GM18526 (cell line): ENCODE data around the gene GALNT16.

Experiments used
- POLR2A ChIP-seq: IDR thresholded peaks from 3 replicates; pipeline ENCODE4 v1.6.1; 2011; ENCODE audit not compliant: insufficient read length; ENCODE audit errors: extremely low read depth

GALNT16 gene

DNA sequence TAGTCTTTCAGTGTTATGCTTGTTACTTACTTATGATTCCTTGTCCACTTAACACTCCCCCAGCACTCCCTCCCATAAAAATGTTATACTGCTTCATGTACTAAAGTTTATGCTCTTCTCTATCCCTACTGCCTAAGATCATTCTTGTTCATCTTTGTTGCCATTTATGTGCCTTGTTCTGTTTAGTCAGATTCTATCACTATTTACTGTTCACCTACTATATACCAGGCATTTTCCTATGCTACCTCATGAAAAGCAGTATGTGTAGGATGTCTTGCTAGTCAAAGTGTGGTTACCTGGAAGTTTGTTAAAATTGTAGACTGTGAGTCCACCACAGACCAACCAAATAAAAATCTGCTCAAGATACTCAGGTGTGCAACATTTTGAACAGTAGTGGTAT lies 114.3 kb downstream of the GALNT16 start:
- no peak for TF ChIP-seq POLR2A

DNA sequence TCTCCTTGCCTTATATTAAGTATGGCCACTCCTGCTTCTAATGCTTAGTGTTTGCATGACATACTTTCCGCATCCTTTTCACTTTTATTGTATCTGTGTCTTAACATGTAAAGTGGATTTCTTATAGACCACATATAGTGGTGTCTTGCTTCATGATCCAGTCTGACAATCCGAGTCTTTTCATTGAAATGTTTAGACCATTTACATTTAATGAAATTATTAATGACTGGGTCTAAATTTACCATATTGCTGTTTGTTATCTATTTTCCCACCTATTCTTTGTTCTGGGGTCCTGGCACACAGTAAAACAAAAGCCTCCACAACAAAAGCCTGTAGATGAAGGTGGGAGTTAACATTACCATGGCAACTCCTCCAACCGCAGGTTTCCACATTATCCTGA lies 115.2 kb downstream of the GALNT16 start:
- TF ChIP-seq POLR2A: no peak

DNA sequence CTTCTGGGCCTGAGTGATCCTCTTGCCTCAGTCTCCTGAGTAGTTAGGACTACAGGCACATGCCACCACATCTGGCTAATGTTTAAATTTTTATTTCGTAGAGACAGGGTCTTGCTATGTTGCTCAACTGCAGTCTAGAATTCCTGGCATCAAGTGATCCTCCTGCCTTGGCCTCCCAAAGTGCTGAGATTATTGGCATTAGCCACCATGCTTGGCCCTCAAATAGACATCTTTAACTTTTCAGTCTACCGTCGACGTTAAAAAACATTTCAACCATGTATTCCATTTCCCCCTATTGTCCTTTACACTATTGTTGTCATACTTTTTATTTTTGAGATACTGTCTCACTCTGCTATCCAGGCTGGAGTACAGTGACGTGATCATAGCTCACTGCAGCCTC lies 115.8 kb downstream of the GALNT16 start:
- no peak for TF ChIP-seq POLR2A

DNA sequence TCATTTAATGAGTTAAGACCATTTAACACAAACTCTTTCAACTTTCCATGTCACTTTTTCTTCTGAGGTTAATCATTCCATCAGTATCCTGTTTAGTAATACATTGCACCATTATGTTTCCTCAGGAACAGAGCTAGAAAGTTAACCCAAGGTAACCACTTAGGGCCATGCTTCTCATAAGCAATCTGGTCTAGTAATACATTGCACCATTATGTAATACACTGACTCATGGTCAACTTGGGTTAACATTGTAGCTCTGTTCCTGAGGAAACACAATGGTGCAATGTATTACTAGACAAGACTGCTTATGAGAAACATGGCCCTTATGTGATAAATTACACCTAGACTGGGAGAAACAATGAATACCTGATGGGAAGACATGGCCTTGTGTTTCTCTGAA lies 116.5 kb downstream of the GALNT16 start:
- no peak for TF ChIP-seq POLR2A

DNA sequence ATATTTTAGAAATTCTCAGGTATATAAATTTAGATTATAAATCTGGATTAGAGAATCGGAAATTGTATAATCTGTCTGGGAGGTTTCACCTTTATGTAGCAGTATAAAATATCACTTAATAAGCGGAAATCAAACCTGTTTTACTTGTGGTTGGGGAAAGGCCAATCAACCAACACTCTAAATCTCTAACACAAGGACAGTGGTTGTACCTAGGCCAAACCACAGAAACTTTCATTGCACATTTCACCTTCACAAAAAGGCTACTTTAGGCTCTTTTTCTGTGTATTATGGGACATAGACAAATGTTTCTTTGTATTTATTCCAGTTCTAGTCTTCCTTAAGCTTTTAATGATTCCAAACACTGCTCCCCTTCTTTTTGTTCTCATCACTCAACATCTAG lies 118.3 kb downstream of the GALNT16 start:
- no peak for TF ChIP-seq POLR2A

DNA sequence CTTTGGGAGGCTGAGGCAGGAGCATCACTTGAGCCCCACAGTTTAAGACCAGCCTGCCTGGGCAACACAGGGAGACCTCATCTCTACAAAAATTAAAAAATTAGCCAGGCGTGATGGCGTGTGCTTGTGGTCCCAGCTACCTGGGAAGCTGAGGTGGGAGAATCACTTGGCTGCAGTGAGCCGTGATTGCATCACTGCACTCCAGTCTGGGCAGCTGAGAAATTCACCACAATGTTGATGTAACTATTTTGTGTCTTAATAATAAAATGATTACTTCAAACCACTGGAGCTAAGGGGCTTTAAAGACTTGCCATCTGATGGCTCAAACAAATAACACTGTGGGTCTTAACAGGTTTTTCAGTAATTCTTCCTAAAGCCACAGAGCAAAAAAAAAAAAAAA lies 127.4 kb downstream of the GALNT16 start:
- no peak for TF ChIP-seq POLR2A

DNA sequence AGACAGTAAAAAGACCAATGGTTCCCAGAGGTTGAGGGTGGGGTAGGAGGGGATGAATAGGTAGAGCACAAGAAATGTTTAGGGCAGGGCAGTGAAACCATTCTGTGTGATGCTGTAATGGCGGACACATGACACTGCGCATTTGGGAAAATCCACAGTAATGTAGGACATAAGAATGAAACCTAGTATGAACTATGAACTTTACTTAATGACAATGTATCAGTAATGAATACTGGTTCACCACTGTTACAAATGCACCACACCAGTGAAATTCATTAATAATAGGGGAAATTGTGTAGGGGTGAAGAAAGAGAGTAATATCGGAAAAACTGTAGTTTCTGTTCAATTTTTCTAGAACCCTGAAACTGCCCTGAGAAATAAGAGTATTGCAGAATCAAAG lies 132.5 kb downstream of the GALNT16 start:
- TF ChIP-seq POLR2A: no peak

DNA sequence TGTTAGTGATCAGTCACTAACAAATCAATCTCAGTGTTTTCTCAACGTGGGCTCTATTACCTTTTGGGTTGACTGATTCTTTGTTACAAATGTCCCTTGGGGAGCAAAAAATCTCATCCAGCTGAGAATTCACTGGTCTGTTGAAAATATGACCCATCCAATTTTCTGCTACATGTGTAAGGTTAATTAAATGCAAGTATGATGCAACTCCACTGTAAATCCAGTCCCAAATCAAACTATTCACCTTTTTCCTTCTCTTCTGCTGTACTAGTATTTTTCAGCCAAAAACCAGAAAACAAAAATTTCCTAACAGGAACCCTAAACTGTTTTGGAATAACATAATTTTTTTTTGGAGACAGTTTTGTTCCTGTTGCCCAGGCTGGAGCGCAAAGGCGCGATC lies 136.0 kb downstream of the GALNT16 start:
- TF ChIP-seq POLR2A: no peak

DNA sequence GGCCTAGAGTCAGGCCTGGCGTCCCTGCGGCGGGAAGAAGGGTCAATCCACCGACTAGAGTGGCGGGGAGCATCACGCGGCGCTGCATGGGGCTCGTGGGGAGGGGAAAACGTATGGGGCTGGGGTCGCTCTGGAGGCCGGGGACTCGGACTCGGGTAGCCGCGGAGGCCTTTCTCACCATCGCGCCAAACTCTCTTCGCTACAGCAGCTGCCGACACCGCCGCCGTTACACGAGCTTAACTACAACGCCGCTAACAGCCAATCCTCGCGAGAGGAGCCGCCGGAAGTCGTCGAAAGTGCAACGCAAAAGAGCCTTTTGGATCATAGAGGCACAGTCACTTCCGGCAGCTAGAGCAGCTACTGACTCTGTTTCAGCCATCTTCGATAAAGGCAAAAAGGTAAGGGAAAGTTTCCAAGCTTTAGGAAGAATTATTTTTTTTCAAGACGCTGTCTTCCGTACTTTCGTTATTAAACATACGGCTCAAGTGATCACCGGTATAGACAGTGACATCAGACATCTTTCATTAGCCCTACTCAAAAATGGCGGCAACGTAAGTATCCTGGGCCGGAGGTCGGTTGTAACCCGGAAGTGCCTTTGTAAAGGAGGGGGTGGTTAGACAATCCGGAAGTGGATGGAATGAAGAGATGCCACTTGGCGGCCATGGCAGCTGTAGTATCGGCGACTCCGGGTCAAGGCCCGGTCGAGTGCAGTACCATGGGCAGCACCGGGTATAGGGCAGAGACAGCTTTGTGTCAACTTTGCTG lies 138.3 kb downstream of the GALNT16 start, which contains the start of the genes ERH and SLC39A9:
Gene ERH, minus strand, starts transcription at position 247 of the 765 bp plus-strand sequence. Its CDS starts 66 bp downstream, at position 181.
Gene SLC39A9, plus strand, starts transcription at position 640 of the 765 bp plus-strand sequence. CDS start 678 bp downstream, outside the sequence.
- TF ChIP-seq POLR2A: peak; percentile 88

DNA sequence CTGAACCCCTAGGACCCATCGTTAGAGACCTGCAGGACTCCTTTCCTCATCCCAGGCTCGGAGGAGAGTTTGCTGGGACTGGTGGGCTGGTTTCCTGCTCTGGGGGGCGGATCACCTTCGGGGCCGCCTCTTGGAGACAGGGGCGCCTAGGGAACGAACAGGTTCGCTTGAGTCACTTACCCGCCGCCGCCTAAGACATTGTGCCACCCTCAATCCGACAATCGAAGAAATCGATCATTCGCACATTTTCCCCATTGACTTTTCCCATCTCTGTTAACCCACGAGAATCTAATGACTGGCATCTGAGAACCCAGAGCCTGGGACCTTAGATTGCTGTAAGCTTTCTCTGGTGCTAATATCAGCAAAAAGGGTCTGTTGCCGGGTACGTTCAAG lies 138.9 kb downstream of the GALNT16 start:
- TF ChIP-seq POLR2A: no peak

DNA sequence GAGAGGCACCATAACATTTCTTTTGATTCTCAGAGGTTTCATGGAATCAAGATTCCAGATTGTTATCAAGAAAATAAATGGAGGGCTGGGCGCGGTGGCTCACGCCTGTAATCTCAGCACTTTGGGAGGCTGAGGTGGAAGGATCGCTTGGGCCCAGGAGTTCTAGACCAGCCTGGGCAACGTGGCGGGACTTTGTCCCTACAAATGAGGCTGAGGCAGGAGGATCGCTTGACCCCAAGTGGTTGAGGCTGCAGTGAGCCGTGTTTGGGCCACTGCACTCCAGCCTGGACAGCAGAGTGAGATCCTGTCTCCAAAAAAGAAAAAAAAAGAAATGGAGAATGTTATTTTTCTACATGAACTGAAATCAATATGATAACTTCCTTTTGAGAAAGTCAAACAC lies 139.8 kb downstream of the GALNT16 start:
- no peak for TF ChIP-seq POLR2A

DNA sequence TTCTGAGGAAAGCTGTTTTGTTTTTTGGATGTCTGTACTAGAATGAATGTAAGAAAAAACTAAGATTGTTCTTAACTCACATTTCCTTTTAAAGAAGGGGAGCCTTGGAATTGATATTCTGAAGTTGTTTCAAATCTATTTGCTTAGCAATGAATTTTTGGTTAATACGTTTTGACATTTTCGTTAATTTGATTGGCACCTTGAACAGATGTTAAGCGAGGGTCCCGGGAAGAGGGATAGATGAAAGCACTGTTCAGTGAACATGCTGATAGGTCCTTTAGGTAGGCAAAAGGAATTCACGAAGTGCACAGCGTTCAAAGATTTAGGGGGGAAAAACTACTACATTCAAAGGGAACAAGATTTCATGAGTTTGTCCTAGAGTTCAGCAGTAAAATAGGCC lies 140.2 kb downstream of the GALNT16 start:
- TF ChIP-seq POLR2A: no peak

DNA sequence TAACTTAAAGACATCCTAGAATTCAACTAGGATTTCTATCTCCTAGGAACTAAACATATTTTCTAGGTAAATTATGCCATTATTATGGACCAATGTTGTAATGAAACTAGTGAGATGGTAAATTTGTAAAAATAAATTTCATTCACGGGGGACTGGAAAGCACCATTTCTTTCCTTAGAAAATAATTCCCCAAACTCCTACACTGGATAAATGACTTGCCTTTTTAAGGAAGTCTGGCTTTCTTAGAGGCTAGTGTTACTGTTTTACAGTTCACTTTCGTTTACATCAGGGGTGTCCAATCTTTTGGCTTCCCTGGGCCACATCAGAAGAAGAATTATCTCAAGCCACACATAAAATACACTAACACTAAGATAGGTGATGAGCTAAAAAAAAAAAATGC lies 141.9 kb downstream of the GALNT16 start:
- no peak for TF ChIP-seq POLR2A

DNA sequence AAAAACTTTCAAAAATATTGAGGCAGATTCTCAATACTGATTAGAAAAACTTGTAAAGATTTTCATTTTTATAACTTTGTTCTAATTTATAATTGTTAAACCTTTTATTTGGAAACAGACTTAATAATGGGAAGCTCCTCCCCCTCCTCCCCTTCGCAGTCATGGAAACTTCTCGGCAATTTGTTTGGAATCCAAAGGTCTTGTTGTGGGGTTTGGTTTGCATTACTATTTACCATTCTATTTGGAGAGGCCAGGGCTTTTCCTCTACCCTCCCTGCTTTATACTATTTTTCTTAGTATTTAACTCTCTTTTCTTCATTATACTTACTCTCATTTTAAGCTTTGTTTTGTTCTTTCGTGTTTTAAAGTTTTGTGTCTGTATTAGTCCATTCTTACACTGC lies 144.5 kb downstream of the GALNT16 start:
- TF ChIP-seq POLR2A: no peak

DNA sequence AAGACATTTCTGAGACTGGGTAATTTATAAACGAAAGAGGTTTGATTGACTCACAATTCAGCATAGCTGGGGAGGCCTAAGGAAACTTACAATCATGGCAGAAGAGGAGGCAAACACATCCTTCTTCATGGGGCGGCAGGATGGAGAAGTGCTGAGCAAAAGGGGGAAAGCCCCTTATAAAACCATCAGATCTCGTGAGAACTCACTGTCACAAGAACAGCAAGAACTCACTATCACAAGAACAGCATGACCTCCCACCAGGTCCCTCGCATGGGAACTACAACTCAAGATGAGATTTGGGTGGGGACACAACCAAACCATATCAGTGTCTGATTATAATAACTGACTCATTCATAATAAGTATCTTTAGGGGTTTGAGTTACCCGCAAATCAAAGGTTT lies 144.9 kb downstream of the GALNT16 start:
- TF ChIP-seq POLR2A: no peak

DNA sequence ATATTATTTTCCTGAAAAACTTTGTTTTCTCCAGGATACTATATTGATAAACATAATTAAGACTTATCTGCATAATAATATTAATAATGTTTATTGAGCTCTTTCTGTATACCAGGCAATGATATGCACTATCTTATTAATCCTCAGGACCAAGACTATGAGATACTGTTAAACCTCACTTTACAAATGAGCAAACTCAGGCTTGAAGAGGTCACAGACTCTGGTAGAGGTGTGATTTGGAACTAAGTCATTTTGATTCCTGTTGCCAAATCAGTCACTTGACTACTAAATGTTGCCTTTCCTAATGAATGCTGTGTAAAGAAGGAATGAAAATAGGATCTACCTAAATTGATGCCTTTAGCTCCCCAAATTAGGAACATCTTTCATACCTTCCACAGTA lies 145.8 kb downstream of the GALNT16 start:
- TF ChIP-seq POLR2A: no peak
